Epithelial cell of esophagus (primary cell): ENCODE results near the gene REG3A.

Experiments used
- DNase-seq: peaks from one replicate; pipeline ENCODE4 v3.0.0; 2010; ENCODE audit warnings: low read depth
- H3K4me3 ChIP-seq: 2 replicates; pipeline ENCODE4 v1.5.1; 2011; ENCODE audit warnings: mild to moderate bottlenecking, low read length, control low read depth
- TF ChIP-seq, protein P1 (sequence below): IDR thresholded peaks from 2 replicates; pipeline ENCODE4 v1.5.1; 2011; ENCODE audit warnings: low read depth, mild to moderate bottlenecking, low read length, control low read depth, inconsistent platforms; ENCODE audit not compliant: insufficient read depth; ENCODE audit errors: missing control alignments

Gene REG3A

GRCh38 chr2:79155826-79156476 is 3.6 kb downstream of the REG3A start:
- no peak for DNase-seq
- H3K4me3 ChIP-seq, result no peak overlapping the region
- TF ChIP-seq, protein P1, sequence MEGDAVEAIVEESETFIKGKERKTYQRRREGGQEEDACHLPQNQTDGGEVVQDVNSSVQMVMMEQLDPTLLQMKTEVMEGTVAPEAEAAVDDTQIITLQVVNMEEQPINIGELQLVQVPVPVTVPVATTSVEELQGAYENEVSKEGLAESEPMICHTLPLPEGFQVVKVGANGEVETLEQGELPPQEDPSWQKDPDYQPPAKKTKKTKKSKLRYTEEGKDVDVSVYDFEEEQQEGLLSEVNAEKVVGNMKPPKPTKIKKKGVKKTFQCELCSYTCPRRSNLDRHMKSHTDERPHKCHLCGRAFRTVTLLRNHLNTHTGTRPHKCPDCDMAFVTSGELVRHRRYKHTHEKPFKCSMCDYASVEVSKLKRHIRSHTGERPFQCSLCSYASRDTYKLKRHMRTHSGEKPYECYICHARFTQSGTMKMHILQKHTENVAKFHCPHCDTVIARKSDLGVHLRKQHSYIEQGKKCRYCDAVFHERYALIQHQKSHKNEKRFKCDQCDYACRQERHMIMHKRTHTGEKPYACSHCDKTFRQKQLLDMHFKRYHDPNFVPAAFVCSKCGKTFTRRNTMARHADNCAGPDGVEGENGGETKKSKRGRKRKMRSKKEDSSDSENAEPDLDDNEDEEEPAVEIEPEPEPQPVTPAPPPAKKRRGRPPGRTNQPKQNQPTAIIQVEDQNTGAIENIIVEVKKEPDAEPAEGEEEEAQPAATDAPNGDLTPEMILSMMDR, result no peak

DNA sequence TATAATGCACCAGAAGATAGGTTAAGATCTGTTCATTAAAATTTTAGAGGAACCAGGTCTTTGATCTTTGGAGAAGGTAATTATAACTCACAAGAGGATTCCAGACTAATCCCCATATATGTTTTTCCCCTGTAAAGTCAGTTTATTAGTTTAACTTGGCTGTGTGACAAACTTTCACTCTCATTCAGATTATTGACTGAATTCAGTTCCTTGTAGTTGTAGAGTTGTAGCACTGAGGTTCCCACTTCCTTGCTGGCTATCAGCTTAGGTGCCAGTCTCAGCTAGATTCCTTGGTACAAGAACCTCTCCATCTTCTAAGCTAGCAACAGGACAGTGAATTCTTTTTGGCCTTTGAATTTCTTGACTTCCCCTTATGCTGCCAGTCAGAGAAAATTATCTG is 20.1 kb downstream of the REG3A start:
- TF ChIP-seq, protein P1, result no peak
- no peak for DNase-seq
- H3K4me3 ChIP-seq, result no peak overlapping the region

- DNase-seq, result no peak
- TF ChIP-seq, protein P1, result no peak
Measured at GRCh38 chr2:79138385-79138784, 21.2 kb downstream of the REG3A start.

DNA sequence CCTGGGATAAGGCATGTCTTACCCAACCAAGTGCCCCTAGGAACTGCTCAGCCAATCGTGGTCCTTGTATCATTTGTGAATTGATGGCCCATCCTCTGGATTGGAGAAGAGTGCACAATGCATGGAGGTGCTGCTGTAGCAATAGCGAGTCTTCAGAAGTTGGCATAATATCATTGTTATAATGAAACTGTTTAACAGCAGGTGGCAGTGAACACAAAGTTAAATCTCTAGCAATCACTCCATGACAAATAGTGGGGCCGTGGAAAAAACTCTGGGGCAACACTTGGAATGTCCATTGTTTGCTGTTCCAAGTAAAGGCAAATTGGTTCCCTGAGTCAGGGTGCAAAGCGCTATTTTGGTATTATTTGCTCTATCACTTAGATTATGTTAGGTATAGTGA is 27.9 kb downstream of the REG3A start:
- DNase-seq, result no peak
- TF ChIP-seq, protein P1, result no peak

More at GRCh38 chr2:79138385-79138784, 21.2 kb downstream of the REG3A start:
- H3K4me3 ChIP-seq, result no peak overlapping the region

DNA sequence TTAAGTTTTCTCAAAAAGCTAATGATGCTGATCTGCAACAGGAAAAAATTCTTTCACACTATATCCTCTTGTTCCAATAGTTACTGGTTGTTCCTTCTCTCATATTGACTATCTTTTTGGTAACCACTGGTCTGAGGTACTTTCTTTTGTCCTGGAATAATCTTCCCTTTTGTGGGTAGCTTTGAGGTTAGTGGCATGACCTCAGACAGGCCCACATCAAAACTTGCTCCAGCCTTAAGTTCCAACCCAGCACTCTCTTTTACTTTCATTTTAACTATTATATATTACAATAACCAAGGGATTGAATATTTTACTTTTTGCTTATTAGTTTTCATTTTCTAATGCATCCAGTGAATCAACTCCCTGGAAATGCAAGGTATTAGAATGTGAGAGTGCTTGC is 29.7 kb downstream of the REG3A start:
- no peak for DNase-seq
- no peak overlapping the region for H3K4me3 ChIP-seq
- TF ChIP-seq, protein P1, result no peak

More for the DNA sequence above, 27.9 kb downstream of the REG3A start:
- no peak overlapping the region for H3K4me3 ChIP-seq

GRCh38 chr2:79129260-79129659 is 30.3 kb downstream of the REG3A start:
- no peak overlapping the region for H3K4me3 ChIP-seq
- TF ChIP-seq, protein P1, result no peak
- no peak for DNase-seq

DNA sequence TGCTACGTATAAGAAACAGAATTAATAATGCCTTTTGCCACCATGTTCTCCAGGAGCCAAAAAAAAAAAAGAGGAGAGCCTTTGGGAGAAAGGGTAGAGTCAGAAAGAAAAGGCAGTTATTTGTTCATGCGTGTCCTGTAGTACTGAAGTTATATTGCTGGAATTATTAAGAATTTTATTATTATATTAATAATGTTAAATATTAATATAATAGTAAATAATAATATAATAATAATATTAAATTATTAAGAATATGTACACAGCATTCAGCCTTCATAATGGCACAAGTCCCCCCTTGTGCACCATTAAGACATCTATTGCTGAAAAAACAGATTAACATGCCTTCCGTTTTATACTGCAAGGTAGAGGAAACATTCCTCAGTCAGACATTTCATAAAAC is 31.1 kb downstream of the REG3A start:
- TF ChIP-seq, protein P1, result no peak
- no peak for DNase-seq
- H3K4me3 ChIP-seq, result no peak overlapping the region
